Activated CD8-positive, alpha-beta memory T cell treated with anti-CD3 and anti-CD28 coated beads, Interleukin-2, amount 50 U/mL, for 4 hours (primary cell): Measurements from ENCODE around the gene LRRK1.

ENCODE experiments used
- DNase-seq: peaks from one replicate; pipeline ENCODE4 v3.0.0-alpha.2; 2020

LRRK1 gene

GRCh38 chr15:101105059-101105891, 186.1 kb downstream of the LRRK1 start:
- DNase-seq = no peak

- DNase-seq = no peak
These were observed 187.9 kb downstream of the LRRK1 start for GRCh38 chr15:101107101-101107500.

GRCh38 chr15:101107625-101108460, 188.7 kb downstream of the LRRK1 start:
- no peak for DNase-seq

- DNase-seq = no peak
These were observed 189.3 kb downstream of the LRRK1 start for GRCh38 chr15:101108461-101108775.

GRCh38 chr15:101108791-101109190, 189.6 kb downstream of the LRRK1 start:
- no peak for DNase-seq

GRCh38 chr15:101110681-101111569, 191.8 kb downstream of the LRRK1 start:
- DNase-seq = no peak

- DNase-seq = no peak
These were observed 192.6 kb downstream of the LRRK1 start for GRCh38 chr15:101111570-101112262.

GRCh38 chr15:101112336-101113113, 193.4 kb downstream of the LRRK1 start:
- no peak for DNase-seq

- DNase-seq = no peak
These were observed 194.2 kb downstream of the LRRK1 start for GRCh38 chr15:101113114-101114005.

- DNase-seq = no peak
These were observed 195.0 kb downstream of the LRRK1 start for GRCh38 chr15:101114166-101114565.

- DNase-seq = no peak
These were observed 195.5 kb downstream of the LRRK1 start for GRCh38 chr15:101114610-101115009.

GRCh38 chr15:101115393-101115785, 196.2 kb downstream of the LRRK1 start:
- no peak for DNase-seq

- DNase-seq = no peak
These were observed 196.9 kb downstream of the LRRK1 start for GRCh38 chr15:101115786-101116680.

- DNase-seq = no peak
These were observed 197.5 kb downstream of the LRRK1 start for GRCh38 chr15:101116681-101116976.

- DNase-seq = no peak
These were observed 199.0 kb downstream of the LRRK1 start for GRCh38 chr15:101118116-101118515.

- DNase-seq = no peak
These were observed 199.5 kb downstream of the LRRK1 start for GRCh38 chr15:101118615-101119014.

GRCh38 chr15:101119181-101119580, 200.0 kb downstream of the LRRK1 start:
- no peak for DNase-seq
